H1 (cell line): ENCODE data around the gene PIGS. TPM values are rescaled to one million over a fixed set of nuclear protein-coding genes. Genes with fewer than 3 reads are reported as not detected.

Source experiments
- CTCF ChIA-PET: fragments of 300-600 bp; sonication (Branson Sonifier 250); formaldehyde crosslinking; loops from one replicate; lab custom pipeline; 2021; ENCODE audit not compliant: partially characterized antibody; lab: Charles Lee
- POLR2A ChIA-PET: fragments of 300-600 bp; sonication (Branson Sonifier 250); formaldehyde crosslinking; loops from one replicate; lab custom pipeline; 2021; ENCODE audit warnings: inconsistent platforms; ENCODE audit not compliant: partially characterized antibody; lab: Charles Lee
- DNase-seq, 2 experiments: peaks; one replicate each; pipeline versions ENCODE4 v3.0.0 to v3.0.0-alpha.2; 2010 to 2022; ENCODE audit warnings: low spot score in 2 of 2, low read depth in 1 of 2, mixed read lengths in 1 of 2
- FAIRE-seq: peaks from 2 replicates; lab custom pipeline; 2011; peaks lifted over from hg19 to GRCh38; lab: Jason Lieb, UNC
- H2AFZ ChIP-seq: 2 replicates; pipeline ENCODE4 v1.8.1; 2012; ENCODE audit warnings: low read length, inconsistent platforms
- H2AK5ac ChIP-seq: 2 replicates; pipeline ENCODE4 v1.6.1; 2013; ENCODE audit warnings: low read depth, low read length
- H2BK120ac ChIP-seq: replicated peaks from 2 replicates; pipeline ENCODE3; 2013; ENCODE audit warnings: low read depth, low read length, inconsistent platforms
- H2BK12ac ChIP-seq: 2 replicates; pipeline ENCODE4 v1.6.1; 2013; ENCODE audit warnings: low read depth, low read length
- H2BK15ac ChIP-seq: 2 replicates; pipeline ENCODE4 v1.6.1; 2013; ENCODE audit warnings: low read length
- H2BK20ac ChIP-seq: 2 replicates; pipeline ENCODE4 v1.6.1; 2013; ENCODE audit warnings: low read length
- H2BK5ac ChIP-seq: 2 replicates; pipeline ENCODE4 v1.6.1; 2013; ENCODE audit warnings: low read depth, low read length
- H3K14ac ChIP-seq: 2 replicates; pipeline ENCODE4 v1.6.1; 2013; ENCODE audit warnings: inconsistent platforms; ENCODE audit not compliant: insufficient read length
- H3K18ac ChIP-seq: 2 replicates; pipeline ENCODE4 v1.6.1; 2013; ENCODE audit warnings: low read length; ENCODE audit errors: extremely low read depth
- H3K23ac ChIP-seq: 2 replicates; pipeline ENCODE4 v1.6.1; 2013; ENCODE audit warnings: inconsistent platforms; ENCODE audit not compliant: insufficient read length
- H3K23me2 ChIP-seq: 2 replicates; pipeline ENCODE4 v1.6.1; 2013; ENCODE audit warnings: low read depth, low read length
- H3K27ac ChIP-seq: 2 replicates; pipeline ENCODE4 v1.6.1; 2011; ENCODE audit warnings: low read depth, low read length, inconsistent platforms
- H3K27me3 ChIP-seq, 4 experiments: replicated peaks in 1 of 4; 1 replicate in 1 of 4; 2 replicates in 3 of 4; pipeline versions ENCODE4 v1.6.1 to v1.8.1; 2011 to 2013; ENCODE audit warnings: low read length in 3 of 4, mild to moderate bottlenecking in 3 of 4, inconsistent platforms in 2 of 4, mixed read lengths in 2 of 4, moderate library complexity in 1 of 4; ENCODE audit not compliant: control insufficient read depth in 3 of 4, insufficient read depth in 3 of 4; ENCODE audit errors: extremely low read depth in 1 of 4
- H3K36me3 ChIP-seq, 4 experiments: 2 replicates each; pipeline versions ENCODE4 v1.6.1 to v1.8.1; 2011 to 2013; ENCODE audit warnings: mild to moderate bottlenecking in 4 of 4, low read length in 3 of 4, moderate library complexity in 2 of 4, control low read depth in 1 of 4, inconsistent platforms in 1 of 4; ENCODE audit not compliant: insufficient read depth in 4 of 4, control insufficient read depth in 2 of 4
- H3K4ac ChIP-seq: replicated peaks from 2 replicates; pipeline ENCODE3; 2013; ENCODE audit warnings: low read length, low read depth, mixed read lengths, inconsistent platforms; ENCODE audit not compliant: insufficient read length
- H3K4me1 ChIP-seq, 4 experiments: replicated peaks in 1 of 4; 1 replicate in 1 of 4; 2 replicates in 3 of 4; pipeline versions ENCODE4 v1.6.1 to v1.8.1; 2011 to 2013; ENCODE audit warnings: low read length in 3 of 4, inconsistent platforms in 2 of 4, mixed read lengths in 1 of 4; ENCODE audit not compliant: insufficient read depth in 4 of 4, control insufficient read depth in 3 of 4
- H3K4me2 ChIP-seq, 2 experiments: 2 replicates each; pipeline versions ENCODE4 v1.6.1 to v1.8.1; 2011 to 2013; ENCODE audit warnings: low read depth in 2 of 2, low read length in 2 of 2, control low read depth in 1 of 2, inconsistent platforms in 1 of 2, mild to moderate bottlenecking in 1 of 2; ENCODE audit not compliant: insufficient read depth in 1 of 2
- H3K4me3 ChIP-seq, 4 experiments: fragments of 200-600, 300-600 bp in 1 of 4; sonication (generic), shearing (Covaris generic), sonication (Bioruptor Twin) in 1 of 4; 2 replicates each; pipeline versions ENCODE4 v1.5.1 to v1.8.1; 2011 to 2016; ENCODE audit warnings: low read length in 4 of 4, low read depth in 3 of 4, control low read depth in 2 of 4, inconsistent platforms in 2 of 4, mild to moderate bottlenecking in 2 of 4, mixed read lengths in 1 of 4, moderate library complexity in 1 of 4; ENCODE audit not compliant: insufficient read depth in 2 of 4; ENCODE audit errors: extremely low read depth in 1 of 4
- H3K56ac ChIP-seq: replicated peaks from 2 replicates; pipeline ENCODE3; 2013; ENCODE audit warnings: low read depth, mild to moderate bottlenecking, mixed read lengths, low read length, inconsistent platforms; ENCODE audit not compliant: insufficient read length
- H3K79me1 ChIP-seq: 2 replicates; pipeline ENCODE4 v1.6.1; 2013; ENCODE audit warnings: low read depth, low read length, control low read depth
- H3K79me2 ChIP-seq, 2 experiments: 2 replicates each; pipeline versions ENCODE4 v1.6.1 to v1.8.1; 2012 to 2013; ENCODE audit warnings: low read length in 2 of 2, mild to moderate bottlenecking in 2 of 2, inconsistent platforms in 1 of 2; ENCODE audit not compliant: insufficient read depth in 2 of 2, control insufficient read depth in 1 of 2
- H3K9ac ChIP-seq, 4 experiments: replicated peaks in 1 of 4; 1 replicate in 1 of 4; 2 replicates in 3 of 4; pipeline versions ENCODE4 v1.6.1 to v1.8.1; 2011 to 2013; ENCODE audit warnings: low read depth in 3 of 4, low read length in 3 of 4, control low read depth in 2 of 4, mild to moderate bottlenecking in 2 of 4, moderate library complexity in 2 of 4, inconsistent platforms in 1 of 4; ENCODE audit errors: extremely low read depth in 1 of 4
- H3K9me3 ChIP-seq, 2 experiments: 2 replicates each; pipeline versions ENCODE4 v1.6.1 to v1.8.1; 2012 to 2013; ENCODE audit warnings: mild to moderate bottlenecking in 2 of 2, moderate library complexity in 2 of 2, control low read depth in 1 of 2, inconsistent platforms in 1 of 2, low read depth in 1 of 2, low read length in 1 of 2, mixed read lengths in 1 of 2; ENCODE audit not compliant: insufficient read depth in 2 of 2
- H4K20me1 ChIP-seq, 2 experiments: replicated peaks in 1 of 2; 2 replicates each; pipeline versions ENCODE3 to v1.8.1; 2011 to 2013; ENCODE audit warnings: inconsistent platforms in 2 of 2, low read length in 2 of 2, mild to moderate bottlenecking in 1 of 2; ENCODE audit not compliant: insufficient read depth in 2 of 2, control insufficient read depth in 1 of 2
- H4K5ac ChIP-seq: 2 replicates; pipeline ENCODE4 v1.6.1; 2013; ENCODE audit warnings: low read length, low read depth, mixed read lengths, inconsistent platforms; ENCODE audit not compliant: insufficient read length
- H4K8ac ChIP-seq: 2 replicates; pipeline ENCODE4 v1.8.0; 2013; ENCODE audit warnings: mild to moderate bottlenecking, moderate library complexity, low read length, inconsistent platforms; ENCODE audit not compliant: insufficient read depth; ENCODE audit errors: extremely low read depth
- H4K91ac ChIP-seq: replicated peaks from 2 replicates; pipeline ENCODE3; 2013; ENCODE audit warnings: low read length, mixed read lengths, inconsistent platforms; ENCODE audit not compliant: insufficient read length
- ATF3 ChIP-seq: IDR thresholded peaks from 2 replicates; pipeline ENCODE4 v1.6.1; 2011; ENCODE audit warnings: low read depth, mild to moderate bottlenecking, low read length; ENCODE audit not compliant: insufficient read depth
- CBX5 ChIP-seq: fragments of 300-800, 300-1000 bp; sonication (generic); IDR thresholded peaks from 2 replicates; pipeline ENCODE4 v1.7.1; 2016; ENCODE audit warnings: antibody characterized with exemption, low read length, low read depth
- CREB1 ChIP-seq: IDR thresholded peaks from 2 replicates; pipeline ENCODE4 v1.6.1; 2012; ENCODE audit warnings: inconsistent platforms
- HDAC2 ChIP-seq, 2 experiments: fragments of 300-600 bp in 1 of 2; sonication (generic) in 1 of 2; IDR thresholded peaks; 2 replicates each; pipeline ENCODE4 v1.6.1; 2011 to 2012; ENCODE audit warnings: low read depth in 2 of 2, low read length in 2 of 2, mild to moderate bottlenecking in 2 of 2, moderate library complexity in 2 of 2, borderline replicate concordance in 1 of 2, inconsistent platforms in 1 of 2
- HDAC6 ChIP-seq: IDR thresholded peaks from one replicate; pipeline ENCODE4 v1.7.1; 2012; ENCODE audit warnings: low read depth, mild to moderate bottlenecking, inconsistent platforms, low read length, moderate library complexity
- MAFK ChIP-seq: IDR thresholded peaks from 2 replicates; pipeline ENCODE4 v1.6.1; 2012; ENCODE audit warnings: low read depth, mild to moderate bottlenecking, improper control_type of control experiment, low read length
- PHF8 ChIP-seq: fragments of 200-600 bp; sonication (generic); conservative IDR thresholded peaks from 2 replicates; pipeline ENCODE4 v1.7.1; 2012; ENCODE audit warnings: low read depth, mild to moderate bottlenecking, inconsistent platforms, low read length, moderate library complexity
- POU5F1 ChIP-seq: IDR thresholded peaks from 2 replicates; pipeline ENCODE4 v1.6.1; 2011; ENCODE audit warnings: low read depth, mild to moderate bottlenecking, low read length, moderate library complexity
- RNF2 ChIP-seq: fragments of 200-900, 300-1000 bp; sonication (generic); IDR thresholded peaks from 2 replicates; pipeline ENCODE4 v1.7.1; 2016; ENCODE audit warnings: borderline replicate concordance, low read depth, mild to moderate bottlenecking, antibody characterized with exemption, low read length; ENCODE audit not compliant: poor library complexity, severe bottlenecking; ENCODE audit errors: missing control alignments
- RXRA ChIP-seq: IDR thresholded peaks from 2 replicates; pipeline ENCODE4 v1.6.1; 2011; ENCODE audit warnings: low read depth, mild to moderate bottlenecking, low read length, moderate library complexity; ENCODE audit not compliant: insufficient read depth
- SIX5 ChIP-seq: IDR thresholded peaks from 2 replicates; pipeline ENCODE4 v1.6.1; 2011; ENCODE audit warnings: mild to moderate bottlenecking, low read depth, low read length
- SP4 ChIP-seq: IDR thresholded peaks from 2 replicates; pipeline ENCODE4 v1.6.1; 2012; ENCODE audit warnings: low read length, inconsistent platforms
- TAF1 ChIP-seq: IDR thresholded peaks from 2 replicates; pipeline ENCODE4 v1.6.1; 2011; ENCODE audit warnings: mild to moderate bottlenecking, low read depth, low read length
- TBP ChIP-seq: IDR thresholded peaks from 2 replicates; pipeline ENCODE4 v1.6.1; 2011; ENCODE audit warnings: low read depth, low read length, improper control_type of control experiment
- WGBS, 2 experiments: shearing (Covaris generic) in 1 of 2; methylation state at CpG; one replicate each; pipeline versions ENCODE4 v1.1.6 to v1.1.7; 2013 to 2015; ENCODE audit warnings: low lambda C conversion rate in 2 of 2, mixed read lengths in 2 of 2, inconsistent platforms in 1 of 2, low coverage in 1 of 2, missing lambda C conversion rate in 1 of 2; ENCODE audit not compliant: insufficient replicate concordance in 2 of 2, insufficient coverage in 1 of 2, insufficient read length in 1 of 2; ENCODE audit errors: extremely low coverage in 1 of 2, missing lambda C conversion rate in 1 of 2; 5-methylcytosine and 5-hydroxymethylcytosine counted together
- polyA plus RNA-seq, 7 experiments: library from polyadenylated mRNA; depleted of rRNA in 3 of 7; stranded (reverse) in 5 of 7; unstranded in 2 of 7; fragments of >200 nt in 5 of 7; fragments of 200-250 nt in 2 of 7; gene quantifications; 1 replicate in 5 of 7; 2 replicates in 1 of 7; 4 replicates in 1 of 7; pipeline versions ENCODE4 v1.2.1 to v1.2.3, GENCODE V29; 2011 to 2013; ENCODE audit warnings: missing spikeins in 2 of 7, mixed read lengths in 2 of 7
- total RNA-seq: library from RNA; stranded (reverse); fragmentation: NEBNext Ultra II Directional; extraction: Animal tissue kit (Norgen Biotek cat#: 25700); gene quantifications from 2 replicates; pipeline ENCODE4 v1.2.1, GENCODE V29; 2021

Gene PIGS
- total and polyA plus RNA-seq, 2 of the 8 experiments (the other 6 are each of a cell fraction or from before 2014, with no cell fraction given): 44.3 to 50.6 TPM

DNA sequence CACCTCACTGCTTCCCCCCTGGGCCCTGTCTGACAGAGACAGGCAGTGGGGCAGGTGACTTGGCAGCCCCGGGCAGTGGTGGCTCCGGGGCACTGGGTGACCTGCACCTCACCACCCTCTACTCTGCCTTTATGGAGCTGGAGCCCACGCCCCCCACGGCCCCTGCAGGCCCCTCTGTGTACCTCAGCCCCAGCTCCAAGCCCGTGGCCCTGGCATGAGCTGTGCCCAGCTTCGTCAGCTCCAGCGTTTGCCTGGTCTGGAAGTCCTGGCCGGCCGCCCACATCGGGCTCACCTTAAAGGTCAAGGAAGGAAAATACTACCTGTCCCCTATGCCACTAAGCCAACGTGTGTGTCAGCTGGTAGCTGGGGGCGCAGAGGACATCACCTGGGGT is 34.1 kb downstream of the PIGS start:
- Histone ChIP-seq H3K9ac (no peak overlapping the region), H3K27ac (no peak overlapping the region), H2BK12ac (no peak overlapping the region), H4K5ac (no peak overlapping the region), H2BK5ac (no peak overlapping the region), H3K14ac (no peak overlapping the region), H3K79me2 (no peaks in the 10 kb centered on the region), H3K36me3 (no peaks in the 10 kb centered on the region), H4K8ac (peak overlapping the region; percentile 43; the same call in 1 of the 2 replicates), H3K4ac (no peak overlapping the region), H3K23ac (no peak overlapping the region), H3K9me3 (no peaks in the 10 kb centered on the region), H2AFZ (no peak overlapping the region), H4K91ac (no peak overlapping the region), H2AK5ac (no peak overlapping the region), H2BK15ac (no peak overlapping the region), H3K18ac (no peak overlapping the region), H2BK120ac (no peak overlapping the region), H2BK20ac (no peak overlapping the region), H3K56ac (no peak overlapping the region), H3K4me1 (peaks cover 0 to 5% (median 0%) of the 10 kb centered on the region in 4 experiments; a peak in 2 of 7 replicates), H3K27me3 (no peaks in the 10 kb centered on the region), H3K4me2 (no peak overlapping the region), H4K20me1 (no peaks in the 10 kb centered on the region), H3K4me3 (no peak overlapping the region), H3K79me1 (no peaks in the 10 kb centered on the region), H3K23me2 (no peaks in the 10 kb centered on the region)
- ChIA-PET CTCF (interaction anchor here (0.7 to 18.4 kb wide), 12 partner anchors 10 to 121 kb away, joined by 3 to 547 read pairs (median 4); partner anchors contain the start of gene FOXN1), POLR2A (no interaction called here)
- TF ChIP-seq PHF8 (no peak), TBP (no peak), TAF1 (no peak), HDAC6 (no peak), POU5F1 (no peak), ATF3 (no peak), MAFK (no peak), SIX5 (no peak), HDAC2 (IDR thresholded peaks at IDR 0.05; ENCODE audit: borderline replicate concordance in 1 of 2, low read depth in 2 of 2, low read length in 2 of 2) (no peak), SP4 (no peak), CBX5 (no peak), RNF2 (no peak), CREB1 (no peak), RXRA (no peak)
- no peak for DNase-seq
- FAIRE-seq: no peak
- 90% methylated on average over 12 of the region's 12 CpGs; no CpG with 5 or more reads in 1 of the 2 experiments for WGBS, 2 experiments
